HG03196 (cell line): ENCODE results near the gene IL1RN.
"Not testable (repeated sequence)": the region's sequence is repeated elsewhere in the genome, so short reads cannot be mapped to it uniquely, and the experiment has no call there.

ENCODE experiments used
- ATAC-seq: cut with Tn5 transposase; IDR thresholded peaks from one replicate; pipeline ENCODE4 v1.9.1; 2021; ENCODE audit not compliant: unreplicated experiment

IL1RN gene, protein sequence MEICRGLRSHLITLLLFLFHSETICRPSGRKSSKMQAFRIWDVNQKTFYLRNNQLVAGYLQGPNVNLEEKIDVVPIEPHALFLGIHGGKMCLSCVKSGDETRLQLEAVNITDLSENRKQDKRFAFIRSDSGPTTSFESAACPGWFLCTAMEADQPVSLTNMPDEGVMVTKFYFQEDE

GRCh38 chr2:113126845-113127645 is at the start of gene IL1RN:
Gene IL1RN, plus strand, starts transcription at chr2:113127598. Its CDS starts 27 bp downstream, at chr2:113127625.
- no peak for ATAC-seq

GRCh38 chr2:113077921-113078320 is 49.5 kb upstream of the IL1RN start:
- ATAC-seq, result no peak

- ATAC-seq, result no peak
These were observed 49.0 kb upstream of the IL1RN start for GRCh38 chr2:113078350-113078839.

- ATAC-seq, result no peak
These were observed 48.3 kb upstream of the IL1RN start for GRCh38 chr2:113079131-113079530.

- no peak for ATAC-seq
These were observed 47.3 kb upstream of the IL1RN start for GRCh38 chr2:113080134-113080533.

GRCh38 chr2:113081488-113082210 is 45.7 kb upstream of the IL1RN start:
- ATAC-seq, result no peak

DNA sequence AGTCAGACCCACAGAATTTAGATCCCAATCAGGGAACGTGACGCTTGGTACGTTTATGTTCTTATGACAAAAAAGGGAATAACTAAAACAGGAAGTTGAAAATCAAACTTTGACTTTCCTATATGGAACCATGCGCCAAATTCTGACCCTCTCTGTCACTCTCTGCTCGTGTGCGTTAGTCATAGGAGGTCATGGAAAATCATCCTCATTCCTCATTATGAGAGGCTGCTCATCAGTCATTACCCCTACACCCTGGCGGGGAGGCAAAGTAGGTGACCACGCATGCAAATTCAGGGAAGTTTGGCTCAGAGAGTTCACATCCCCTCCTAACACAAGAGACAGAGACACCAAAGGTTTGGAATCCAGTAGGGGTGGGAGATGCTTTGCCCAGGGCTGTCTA is 44.1 kb upstream of the IL1RN start:
- ATAC-seq, result no peak

- no peak for ATAC-seq
These were observed 43.0 kb upstream of the IL1RN start for GRCh38 chr2:113084249-113085000.

- ATAC-seq, result no peak
These were observed 41.9 kb upstream of the IL1RN start for GRCh38 chr2:113085542-113085941.

DNA sequence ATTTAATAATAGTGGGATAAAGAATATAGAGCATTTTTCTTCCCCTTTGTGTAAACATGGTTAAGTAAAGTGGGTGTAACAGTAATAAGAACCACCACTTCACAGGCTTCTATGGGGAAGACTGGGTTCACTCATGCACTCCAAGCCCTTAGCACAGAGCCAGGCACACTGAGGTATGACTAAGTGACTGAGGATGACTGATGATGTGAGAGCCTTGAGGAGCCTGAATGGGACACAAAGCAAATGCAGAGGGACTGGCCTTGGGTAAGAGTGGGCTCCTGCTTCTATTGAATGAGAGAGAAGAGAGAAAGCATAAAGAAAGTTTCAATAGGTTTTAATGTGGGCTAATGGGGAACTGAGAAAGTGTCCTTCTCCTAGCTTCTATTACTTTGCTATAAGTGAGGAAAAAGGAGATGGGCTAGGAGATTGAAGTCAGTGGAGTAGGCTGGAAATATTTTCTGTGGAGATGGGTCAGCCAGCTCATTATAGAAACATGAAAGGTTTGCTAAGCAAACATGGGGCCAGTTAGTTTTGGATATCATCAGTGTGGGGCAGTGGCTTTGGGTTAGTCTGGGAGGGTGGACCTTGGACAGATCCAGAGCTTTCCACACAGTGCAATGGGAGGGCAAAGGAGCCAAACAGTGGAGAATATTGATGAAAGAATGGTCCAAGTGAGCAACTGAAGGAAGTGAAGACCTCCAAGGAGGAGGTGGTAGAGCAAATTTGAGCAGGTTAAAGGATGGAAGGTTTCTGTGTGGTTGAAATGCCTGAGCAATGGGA is 39.0 kb upstream of the IL1RN start:
- ATAC-seq, result no peak

- ATAC-seq, result no peak
These were observed 37.5 kb upstream of the IL1RN start for GRCh38 chr2:113089916-113090315.

DNA sequence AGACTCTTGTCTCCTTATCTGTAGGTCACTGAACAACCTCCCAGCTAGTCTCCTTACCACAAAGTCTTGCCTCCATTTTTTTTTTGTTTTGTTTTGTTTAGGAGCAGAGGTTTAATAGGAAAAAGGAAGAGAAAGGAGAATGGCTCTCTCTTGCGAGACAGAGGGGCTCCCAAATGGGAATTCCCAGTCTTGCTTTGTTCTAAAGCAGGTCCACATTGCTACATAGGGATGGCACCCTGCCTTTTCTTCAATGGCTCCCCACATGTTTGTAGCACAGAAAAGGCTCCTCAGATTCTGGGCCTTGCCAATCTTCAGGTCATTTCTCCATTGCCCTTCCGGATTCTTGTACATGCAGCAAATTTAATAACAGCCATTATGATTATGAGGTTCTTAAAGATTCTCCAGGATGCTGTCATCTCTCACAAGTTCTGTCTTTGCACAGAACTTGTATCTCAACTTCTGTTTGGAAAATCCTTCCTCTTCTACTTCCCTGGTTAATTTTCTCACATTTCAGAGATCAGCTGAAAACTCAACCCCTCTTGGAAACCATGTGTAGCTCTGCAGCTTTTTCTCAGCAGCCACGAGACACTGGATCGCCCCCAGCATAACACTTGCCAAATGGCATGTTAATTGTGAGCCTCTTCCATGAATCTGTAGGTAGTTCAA is 36.0 kb upstream of the IL1RN start:
- ATAC-seq, result no peak

GRCh38 chr2:113092864-113093612 is 34.4 kb upstream of the IL1RN start:
- ATAC-seq, result no peak

- no peak for ATAC-seq
These were observed 33.8 kb upstream of the IL1RN start for GRCh38 chr2:113093613-113093977.

- ATAC-seq, result not testable (repeated sequence)
These were observed 31.1 kb upstream of the IL1RN start for GRCh38 chr2:113096306-113096705.

GRCh38 chr2:113096842-113097618 is 30.4 kb upstream of the IL1RN start:
- not testable (repeated sequence) for ATAC-seq

DNA sequence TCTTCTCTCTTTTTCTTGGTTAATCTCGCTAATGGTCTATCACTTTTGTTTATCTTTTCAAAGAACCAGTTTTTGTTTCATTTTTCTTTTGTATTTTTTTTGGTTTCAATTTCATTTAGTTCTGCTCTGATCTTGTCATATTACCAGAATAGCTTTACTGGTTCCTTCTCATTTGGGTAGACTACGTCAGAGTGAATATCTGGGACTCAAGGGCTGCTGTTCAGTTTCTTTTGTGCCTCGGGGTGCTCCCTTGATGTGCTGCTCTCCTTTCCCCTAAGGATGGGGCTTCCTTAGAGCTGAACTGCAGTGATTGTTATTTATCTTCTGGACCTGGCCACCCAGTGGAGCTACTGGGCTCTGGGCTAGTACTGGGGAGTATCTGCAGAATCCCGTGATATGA is 29.4 kb upstream of the IL1RN start:
- ATAC-seq, result no peak

GRCh38 chr2:113098532-113098931 is 28.9 kb upstream of the IL1RN start:
- ATAC-seq, result no peak
